BJ (cell line): ENCODE data around the gene OR6Q1. TPM values are rescaled to one million over a fixed set of nuclear protein-coding genes. Genes with fewer than 3 reads are reported as not detected.
A peak's percentile ranks its signal among the peaks of the same experiment; 100 is the strongest.

Experiments
- CTCF ChIA-PET: fragments of 350-600 bp; formaldehyde crosslinking; extraction: SDS; loops from one replicate; lab custom pipeline; 2021; ENCODE audit warnings: antibody characterized with exemption, inconsistent platforms; lab: Yijun Ruan, JAX
- POLR2A ChIA-PET: fragments of 300-600 bp; sonication (Branson Sonifier 250); formaldehyde crosslinking; extraction: SDS; loops from one replicate; lab custom pipeline; 2021; ENCODE audit warnings: antibody characterized with exemption; lab: Charles Lee
- DNase-seq: peaks from one replicate; pipeline ENCODE4 v3.0.0-alpha.2; 2011; ENCODE audit warnings: low read depth
- H3K27me3 ChIP-seq: 2 replicates; pipeline ENCODE4 v1.6.0; 2011; ENCODE audit warnings: low read length; ENCODE audit not compliant: control insufficient read depth, insufficient read depth
- H3K36me3 ChIP-seq: 2 replicates; pipeline ENCODE4 v1.5.1; 2011; ENCODE audit warnings: low read length; ENCODE audit not compliant: control insufficient read depth, insufficient read depth
- H3K4me3 ChIP-seq: 2 replicates; pipeline ENCODE4 v1.5.1; 2011; ENCODE audit warnings: low read depth, mild to moderate bottlenecking, control low read depth, low read length
- polyA plus RNA-seq: library from polyadenylated mRNA; depleted of rRNA; stranded (reverse); fragments of >200 nt; gene quantifications from 2 replicates; pipeline ENCODE4 v1.2.3, GENCODE V29; 2011
- TF ChIP-seq, protein P1 (sequence below): IDR thresholded peaks from 2 replicates; pipeline ENCODE4 v1.5.1; 2011; ENCODE audit warnings: low read depth, mild to moderate bottlenecking, control low read depth, inconsistent platforms, low read length, moderate library complexity; ENCODE audit not compliant: insufficient read depth

The OR6Q1 gene
- polyA plus RNA-seq, 1 experiment = not detected

DNA sequence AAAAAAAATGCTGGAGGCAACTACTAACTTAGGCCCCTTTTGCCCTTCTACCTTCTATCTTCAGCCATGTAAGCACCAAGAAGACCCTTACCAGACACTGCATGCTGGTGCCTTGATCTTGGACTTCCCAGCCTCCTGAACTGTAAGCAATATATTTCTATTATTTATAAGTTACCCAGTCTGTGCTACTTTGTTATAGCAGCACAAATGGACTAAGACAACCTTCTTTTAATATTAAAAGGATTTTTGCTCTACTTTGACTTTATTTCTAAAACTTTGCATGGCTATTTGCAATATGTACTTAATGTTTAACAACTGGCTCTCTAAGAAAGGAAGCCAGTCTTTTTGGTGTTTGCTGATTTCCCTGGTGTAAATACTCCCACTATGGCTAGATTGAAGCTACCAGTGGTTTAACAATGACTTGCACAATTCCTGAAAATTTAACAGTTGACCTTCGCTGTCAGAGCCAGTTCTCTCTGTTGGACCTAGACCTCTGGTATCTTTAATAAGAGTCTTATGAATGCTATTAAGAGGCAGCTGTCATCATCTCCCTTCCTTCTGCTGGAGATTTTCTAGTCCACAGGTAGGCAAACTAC is 25.2 kb downstream of the OR6Q1 start:
- H3K27me3 ChIP-seq = no peaks in the 10 kb centered on the region
- TF ChIP-seq, protein P1, sequence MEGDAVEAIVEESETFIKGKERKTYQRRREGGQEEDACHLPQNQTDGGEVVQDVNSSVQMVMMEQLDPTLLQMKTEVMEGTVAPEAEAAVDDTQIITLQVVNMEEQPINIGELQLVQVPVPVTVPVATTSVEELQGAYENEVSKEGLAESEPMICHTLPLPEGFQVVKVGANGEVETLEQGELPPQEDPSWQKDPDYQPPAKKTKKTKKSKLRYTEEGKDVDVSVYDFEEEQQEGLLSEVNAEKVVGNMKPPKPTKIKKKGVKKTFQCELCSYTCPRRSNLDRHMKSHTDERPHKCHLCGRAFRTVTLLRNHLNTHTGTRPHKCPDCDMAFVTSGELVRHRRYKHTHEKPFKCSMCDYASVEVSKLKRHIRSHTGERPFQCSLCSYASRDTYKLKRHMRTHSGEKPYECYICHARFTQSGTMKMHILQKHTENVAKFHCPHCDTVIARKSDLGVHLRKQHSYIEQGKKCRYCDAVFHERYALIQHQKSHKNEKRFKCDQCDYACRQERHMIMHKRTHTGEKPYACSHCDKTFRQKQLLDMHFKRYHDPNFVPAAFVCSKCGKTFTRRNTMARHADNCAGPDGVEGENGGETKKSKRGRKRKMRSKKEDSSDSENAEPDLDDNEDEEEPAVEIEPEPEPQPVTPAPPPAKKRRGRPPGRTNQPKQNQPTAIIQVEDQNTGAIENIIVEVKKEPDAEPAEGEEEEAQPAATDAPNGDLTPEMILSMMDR = no peak
- ChIA-PET POLR2A (no interaction called here), CTCF (interaction anchor here (1.0 kb wide), 1 partner anchor 9 kb away, joined by 3 read pairs; no protein-coding TSS in a partner anchor)
- DNase-seq = no peak
- no peak overlapping the region for H3K4me3 ChIP-seq
- no peaks in the 10 kb centered on the region for H3K36me3 ChIP-seq

DNA sequence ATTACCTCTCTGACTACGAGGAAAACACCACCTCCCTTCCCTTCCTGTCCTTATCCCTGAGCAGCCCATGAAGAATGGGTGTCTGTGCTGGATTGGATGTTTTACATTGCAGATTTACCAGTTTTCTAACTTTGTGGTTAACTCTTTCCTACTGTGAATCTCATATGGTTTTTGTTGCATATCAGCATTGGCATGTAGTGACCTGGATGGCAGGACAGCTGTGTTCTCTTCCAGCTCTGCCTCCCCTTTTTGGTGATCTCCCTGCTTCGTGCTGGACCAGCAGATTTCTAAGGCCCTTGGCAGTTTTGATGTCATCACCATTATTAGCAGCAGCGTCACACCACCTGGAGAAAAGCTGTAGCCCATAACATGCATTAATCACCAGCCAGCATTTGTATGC is 26.7 kb downstream of the OR6Q1 start:
- CTCF ChIA-PET = interaction anchor here (1.6 kb wide), 1 partner anchor 467 kb away, joined by 4 read pairs; no protein-coding TSS in a partner anchor
- Histone ChIP-seq H3K36me3 (no peaks in the 10 kb centered on the region), H3K4me3 (no peak overlapping the region), H3K27me3 (no peaks in the 10 kb centered on the region)
- TF ChIP-seq, protein P1 = no peak
- DNase-seq = no peak
- POLR2A ChIA-PET = no interaction called here

DNA sequence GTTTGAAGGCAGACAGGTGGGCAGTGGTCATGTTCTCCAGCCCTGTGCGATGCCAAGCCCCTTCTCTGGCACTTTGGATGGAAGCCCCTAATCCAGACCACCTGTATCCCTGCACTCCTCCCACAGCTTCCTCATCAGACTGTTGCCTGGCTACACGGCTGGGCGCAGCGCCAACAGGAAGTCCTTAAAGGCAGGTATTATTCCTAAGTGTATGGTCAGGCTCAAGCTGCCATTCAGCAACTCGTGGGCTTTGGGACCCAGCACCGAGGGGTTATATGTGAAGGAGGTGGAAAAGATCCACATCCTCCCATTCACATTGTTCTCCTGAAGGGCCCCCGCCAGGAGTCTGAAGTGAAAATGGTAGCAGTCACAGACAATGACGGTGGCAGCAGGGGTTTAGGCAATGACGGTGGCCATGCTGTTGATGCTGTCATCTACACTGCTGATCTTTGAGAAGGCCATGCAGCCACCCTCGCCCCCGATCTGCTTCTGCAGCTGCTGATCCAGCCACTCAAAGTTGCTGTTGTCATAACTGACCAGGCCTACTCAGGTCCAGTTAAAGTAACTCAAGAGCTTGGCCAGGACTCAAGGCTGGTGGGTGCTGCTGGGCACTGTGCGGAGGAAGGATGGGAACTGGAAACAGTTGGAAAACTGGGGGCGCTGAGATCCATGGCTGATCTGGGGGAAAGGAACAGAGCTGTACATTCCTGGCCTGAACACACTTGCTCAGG is 27.7 kb downstream of the OR6Q1 start:
- ChIA-PET POLR2A (interaction anchor here (0.6 kb wide), 1 partner anchor 24 kb away, joined by 3 read pairs; no protein-coding TSS in a partner anchor), CTCF (interaction anchor here (0.8 to 1.6 kb wide), 3 partner anchors 34 to 466 kb away, joined by 3 to 4 read pairs (median 4); no protein-coding TSS in a partner anchor)
- Histone ChIP-seq H3K27me3 (no peaks in the 10 kb centered on the region), H3K4me3 (no peak overlapping the region), H3K36me3 (no peaks in the 10 kb centered on the region)
- DNase-seq = no peak
- TF ChIP-seq, protein P1 = no peak

DNA sequence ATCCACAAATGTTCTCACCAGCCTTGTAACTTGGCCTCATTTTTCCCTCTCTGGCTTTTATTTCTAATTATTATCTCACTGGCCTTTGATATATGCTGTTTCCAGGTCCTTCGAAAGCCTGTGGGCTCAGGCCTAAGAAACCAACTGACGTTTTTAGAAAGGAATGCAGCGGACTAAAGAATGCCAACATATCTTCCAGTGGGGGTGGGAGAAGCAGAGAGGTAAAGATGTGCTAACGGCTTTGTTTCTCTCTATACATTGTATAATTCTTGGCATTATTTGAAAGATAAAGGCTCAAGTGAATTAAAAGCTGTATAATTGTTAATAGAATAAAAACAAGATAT is 28.2 kb downstream of the OR6Q1 start:
- Histone ChIP-seq H3K4me3 (no peak overlapping the region), H3K36me3 (no peaks in the 10 kb centered on the region), H3K27me3 (no peaks in the 10 kb centered on the region)
- peak; percentile 22 for DNase-seq
- TF ChIP-seq, protein P1 = no peak
- POLR2A ChIA-PET = interaction anchor here (0.6 kb wide), 1 partner anchor 25 kb away, joined by 3 read pairs; no protein-coding TSS in a partner anchor
- CTCF ChIA-PET = interaction anchor here (1.4 kb wide), 1 partner anchor 34 kb away, joined by 4 read pairs; no protein-coding TSS in a partner anchor

DNA sequence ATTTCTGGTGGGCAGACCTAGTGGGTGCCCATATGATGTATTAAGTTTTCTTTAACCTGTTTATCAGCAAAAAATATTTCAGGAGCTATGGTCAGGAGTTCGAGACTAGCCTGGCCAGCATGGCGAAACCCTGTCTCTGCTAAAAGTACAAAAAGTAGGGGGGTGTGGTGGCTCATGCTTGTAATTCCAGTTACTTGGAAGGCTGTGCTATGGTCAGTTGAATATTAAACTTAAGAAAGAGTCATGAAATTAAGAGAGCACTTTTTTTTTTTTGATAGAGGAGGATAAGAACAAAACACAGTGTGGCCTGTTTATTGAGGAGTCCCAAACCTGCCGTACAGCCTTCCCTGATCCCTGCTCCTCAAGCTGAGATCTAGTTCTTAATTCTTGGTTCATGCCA is 29.8 kb downstream of the OR6Q1 start:
- TF ChIP-seq, protein P1 = no peak
- POLR2A ChIA-PET = no interaction called here
- Histone ChIP-seq H3K27me3 (no peaks in the 10 kb centered on the region), H3K4me3 (no peak overlapping the region), H3K36me3 (no peaks in the 10 kb centered on the region)
- CTCF ChIA-PET = interaction anchor here (1.2 to 1.3 kb wide), 2 partner anchors 31 to 33 kb away, joined by 3 to 4 read pairs; no protein-coding TSS in a partner anchor
- no peak for DNase-seq
